Kidney (tissue), 14 donors: ENCODE results near the gene CCSER1. TPM values are rescaled to one million over a fixed set of nuclear protein-coding genes. Genes with fewer than 3 reads are reported as not detected.
A peak's percentile ranks its signal among the peaks of the same experiment; 100 is the strongest.

ENCODE experiments used
- DNase-seq, 5 donors: peaks; one replicate each; pipeline ENCODE4 v3.0.0-alpha.2; 2013 to 2020
- FAIRE-seq: peaks from 2 replicates; lab custom pipeline; 2012; peaks lifted over from hg19 to GRCh38; lab: Jason Lieb, UNC
- H3K27ac ChIP-seq, 2 donors: one replicate each; pipeline ENCODE4 v1.7.0; 2013; ENCODE audit warnings: low read depth in 2 of 2, low read length in 2 of 2, inconsistent platforms in 1 of 2
- H3K27me3 ChIP-seq: one replicate; pipeline ENCODE4 v1.7.1; 2013; ENCODE audit warnings: low read length, inconsistent platforms; ENCODE audit not compliant: control insufficient read depth, insufficient read depth
- H3K36me3 ChIP-seq, 3 donors: one replicate each; pipeline versions ENCODE4 v1.7.0 to v1.7.1; 2013; ENCODE audit warnings: low read length in 3 of 3, control low read depth in 1 of 3, inconsistent platforms in 1 of 3; ENCODE audit not compliant: insufficient read depth in 3 of 3, control insufficient read depth in 2 of 3
- H3K4me1 ChIP-seq, 3 donors: one replicate each; pipeline versions ENCODE4 v1.7.0 to v1.7.1; 2013; ENCODE audit warnings: low read length in 3 of 3, inconsistent platforms in 1 of 3, low read depth in 1 of 3; ENCODE audit not compliant: control insufficient read depth in 2 of 3, insufficient read depth in 2 of 3
- H3K4me3 ChIP-seq, 3 donors: one replicate each; pipeline versions ENCODE4 v1.7.0 to v1.8.1; 2013; ENCODE audit warnings: low read length in 3 of 3, control low read depth in 1 of 3, inconsistent platforms in 1 of 3
- H3K9ac ChIP-seq, 3 donors: one replicate each; pipeline versions ENCODE4 v1.7.0 to v1.7.1; 2013; ENCODE audit warnings: low read length in 3 of 3, control low read depth in 1 of 3, inconsistent platforms in 1 of 3
- H3K9me3 ChIP-seq, 3 donors: one replicate each; pipeline versions ENCODE4 v1.7.0 to v1.7.1; 2013; ENCODE audit warnings: low read length in 3 of 3, control low read depth in 1 of 3, inconsistent platforms in 1 of 3; ENCODE audit not compliant: control insufficient read depth in 2 of 3, insufficient read depth in 1 of 3
- intact Hi-C: fragments of 100-400 bp; cut with DNase I; formaldehyde crosslinking; loops from one replicate; pipeline ENCODE4 v1.11.1; 2022
- polyA plus RNA-seq: library from polyadenylated mRNA; stranded (reverse); fragments of 350-450 nt; fragmentation: Illumina TruSeq; extraction: RNeasy Lipid Tissue Mini Kit (QIAGEN cat#74804); gene quantifications from one replicate; pipeline ENCODE4 v1.2.3, GENCODE V29; 2014; ENCODE audit warnings: low read depth, low replicate concordance; ENCODE audit not compliant: insufficient read depth
- total RNA-seq: library from RNA; stranded (reverse); fragmentation: NEBNext Ultra II Directional; extraction: Animal tissue kit (Norgen Biotek cat#: 25700); gene quantifications from one replicate; pipeline ENCODE4 v1.2.1, GENCODE V29; 2021
- TF ChIP-seq, protein P1 (sequence below): IDR thresholded peaks from 3 replicates; pipeline ENCODE4 v1.5.1; 2012; ENCODE audit warnings: mild to moderate bottlenecking, moderate library complexity, borderline replicate concordance; ENCODE audit not compliant: insufficient read depth; ENCODE audit errors: extremely low read depth
- donor health status: control.
- donor health status: control.
- donor health status: control.
- donor health status: control.
- donor health status: control.
- donor health status: DM: yes; HTN: yes; CAD: no.
- donor health status: Normal renal cell carcinoma (clear cell type).

CCSER1 gene
- total and polyA plus RNA-seq, 2 donors from 2014 or later = 4.2 to 26.8 TPM

DNA sequence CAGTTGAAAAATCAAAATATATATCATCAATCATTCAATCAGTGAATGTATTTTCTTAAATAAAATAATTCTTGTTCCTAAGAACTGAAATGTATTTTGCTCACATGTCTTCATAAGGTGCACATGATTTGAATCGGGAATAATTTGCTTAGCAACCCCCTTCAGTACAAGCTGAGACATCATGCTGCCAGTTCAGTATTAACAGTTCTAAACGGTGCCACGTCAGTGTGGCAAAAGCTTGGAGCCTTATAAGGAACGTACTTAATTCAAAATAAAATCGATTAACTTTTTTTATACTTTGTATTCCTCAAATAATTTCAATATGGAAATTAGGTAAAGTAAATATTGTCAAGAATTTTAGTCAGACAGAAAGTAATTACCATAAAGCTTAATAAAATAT, 287.9 kb downstream of the CCSER1 start:
- intact Hi-C loops = no loop called here
- FAIRE-seq = no peak
- TF ChIP-seq, protein P1, sequence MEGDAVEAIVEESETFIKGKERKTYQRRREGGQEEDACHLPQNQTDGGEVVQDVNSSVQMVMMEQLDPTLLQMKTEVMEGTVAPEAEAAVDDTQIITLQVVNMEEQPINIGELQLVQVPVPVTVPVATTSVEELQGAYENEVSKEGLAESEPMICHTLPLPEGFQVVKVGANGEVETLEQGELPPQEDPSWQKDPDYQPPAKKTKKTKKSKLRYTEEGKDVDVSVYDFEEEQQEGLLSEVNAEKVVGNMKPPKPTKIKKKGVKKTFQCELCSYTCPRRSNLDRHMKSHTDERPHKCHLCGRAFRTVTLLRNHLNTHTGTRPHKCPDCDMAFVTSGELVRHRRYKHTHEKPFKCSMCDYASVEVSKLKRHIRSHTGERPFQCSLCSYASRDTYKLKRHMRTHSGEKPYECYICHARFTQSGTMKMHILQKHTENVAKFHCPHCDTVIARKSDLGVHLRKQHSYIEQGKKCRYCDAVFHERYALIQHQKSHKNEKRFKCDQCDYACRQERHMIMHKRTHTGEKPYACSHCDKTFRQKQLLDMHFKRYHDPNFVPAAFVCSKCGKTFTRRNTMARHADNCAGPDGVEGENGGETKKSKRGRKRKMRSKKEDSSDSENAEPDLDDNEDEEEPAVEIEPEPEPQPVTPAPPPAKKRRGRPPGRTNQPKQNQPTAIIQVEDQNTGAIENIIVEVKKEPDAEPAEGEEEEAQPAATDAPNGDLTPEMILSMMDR = no peak

DNA sequence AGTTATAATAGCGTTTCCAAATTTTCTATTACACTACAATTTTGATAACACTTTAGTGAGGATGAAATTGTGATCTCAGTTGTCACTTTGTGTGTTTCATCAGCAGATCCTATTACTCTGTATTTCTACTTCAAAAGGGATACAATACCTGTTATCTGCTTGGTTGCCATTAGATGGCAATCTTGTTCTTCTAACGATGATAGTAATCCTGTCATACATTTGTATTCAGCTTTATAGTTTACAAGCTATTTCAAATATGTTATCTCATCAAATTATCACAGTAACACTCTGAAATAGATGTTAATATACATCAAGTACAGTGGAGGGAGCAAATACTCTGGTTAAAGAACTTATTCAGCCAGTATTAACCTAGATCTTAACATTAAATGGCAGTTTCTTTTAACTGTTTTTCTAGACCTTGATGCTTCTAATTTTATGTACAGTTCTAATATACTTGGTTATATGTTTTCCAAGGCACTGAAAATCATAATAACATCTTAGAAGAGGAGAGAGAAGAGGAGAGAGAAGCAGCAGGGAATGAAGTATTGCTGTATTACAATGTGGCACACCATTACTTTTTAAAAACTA, 292.0 kb downstream of the CCSER1 start:
- DNase-seq (peak in 2 of 5 donors; percentile 68 to 81), FAIRE-seq (peak; percentile 77)
- H3K4me1 ChIP-seq = no peaks in the 10 kb centered on the region
- H3K4me3 ChIP-seq = no peak overlapping the region
- intact Hi-C loops = no loop called here
- H3K9ac ChIP-seq = no peak overlapping the region
- no peak overlapping the region for H3K27ac ChIP-seq
- H3K27me3 ChIP-seq = no peaks in the 10 kb centered on the region
- H3K9me3 ChIP-seq = no peaks in the 10 kb centered on the region
- TF ChIP-seq, protein P1 = peak; percentile 48
- H3K36me3 ChIP-seq = no peaks in the 10 kb centered on the region

More for the DNA sequence above, 287.9 kb downstream of the CCSER1 start:
- no peaks in the 10 kb centered on the region for H3K36me3 ChIP-seq
- no peaks in the 10 kb centered on the region for H3K27me3 ChIP-seq
- no peak overlapping the region for H3K9ac ChIP-seq
- no peaks in the 10 kb centered on the region for H3K4me1 ChIP-seq
- no peak overlapping the region for H3K4me3 ChIP-seq
- H3K27ac ChIP-seq = no peak overlapping the region
- no peaks in the 10 kb centered on the region for H3K9me3 ChIP-seq
- no peak for DNase-seq

DNA sequence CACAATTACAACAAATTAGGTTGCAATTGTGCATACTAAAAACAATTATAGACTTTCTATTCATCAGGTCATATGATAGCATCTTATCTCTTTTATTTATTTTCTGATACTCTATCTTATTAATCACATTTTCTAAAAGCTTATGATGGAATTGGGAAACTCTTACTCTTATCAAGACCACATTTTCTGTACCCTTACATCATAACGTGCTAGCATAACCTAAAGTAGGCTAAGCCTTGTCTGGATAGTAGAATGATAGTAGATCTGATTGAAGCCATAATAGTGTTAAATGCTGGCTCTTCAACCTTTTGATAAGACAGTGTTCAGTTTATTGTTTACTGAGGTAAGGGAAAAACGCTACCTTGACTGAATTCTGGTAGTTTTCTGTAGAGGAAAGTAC, 294.0 kb downstream of the CCSER1 start:
- TF ChIP-seq, protein P1 = no peak
- Histone ChIP-seq H3K9me3 (no peaks in the 10 kb centered on the region), H3K4me1 (no peaks in the 10 kb centered on the region), H3K27ac (no peak overlapping the region), H3K36me3 (no peaks in the 10 kb centered on the region), H3K9ac (no peak overlapping the region), H3K27me3 (no peaks in the 10 kb centered on the region), H3K4me3 (no peak overlapping the region)
- FAIRE-seq (no peak), DNase-seq (no peak)
- intact Hi-C loops = no loop called here

DNA sequence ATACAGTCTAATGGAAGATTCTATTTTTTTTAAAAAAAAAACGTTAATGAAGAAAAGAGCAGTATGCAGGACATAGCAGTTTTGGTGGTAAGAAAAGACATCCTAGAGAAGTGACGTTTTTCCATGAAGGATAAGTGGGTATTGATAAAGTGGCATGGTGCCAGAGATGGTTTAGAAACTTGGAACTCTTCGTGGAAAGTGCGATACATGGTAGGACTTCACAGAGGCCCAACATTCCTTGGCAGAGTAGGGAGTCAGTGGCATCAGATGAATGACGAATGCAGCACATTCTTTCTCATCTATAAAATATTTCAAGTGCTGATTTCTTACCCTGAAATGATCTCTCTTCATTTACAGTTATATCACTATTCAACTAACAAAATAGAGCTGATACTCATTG, 298.7 kb downstream of the CCSER1 start:
- H3K9me3 ChIP-seq = no peaks in the 10 kb centered on the region
- TF ChIP-seq, protein P1 = no peak
- no peak for DNase-seq
- no peak overlapping the region for H3K9ac ChIP-seq
- FAIRE-seq = no peak
- no peak overlapping the region for H3K27ac ChIP-seq
- intact Hi-C loops = no loop called here
- H3K27me3 ChIP-seq = no peaks in the 10 kb centered on the region
- H3K4me3 ChIP-seq = no peak overlapping the region
- H3K4me1 ChIP-seq = no peaks in the 10 kb centered on the region
- H3K36me3 ChIP-seq = no peaks in the 10 kb centered on the region
